GM12865 (cell line): ENCODE data around the gene SFXN3.

ENCODE experiments used
- DNase-seq: peaks from one replicate; pipeline ENCODE4 v3.0.0; 2010; ENCODE audit warnings: low read depth
- H3K4me3 ChIP-seq: 2 replicates; pipeline ENCODE4 v1.5.1; 2011; ENCODE audit warnings: mild to moderate bottlenecking, low read depth, low read length, control low read depth
- TF ChIP-seq, protein P1 (sequence below): IDR thresholded peaks from 2 replicates; pipeline ENCODE4 v1.5.1; 2011; ENCODE audit warnings: low read length, control low read depth, low read depth, inconsistent platforms; ENCODE audit not compliant: insufficient read depth; ENCODE audit errors: missing control alignments

Gene SFXN3

DNA sequence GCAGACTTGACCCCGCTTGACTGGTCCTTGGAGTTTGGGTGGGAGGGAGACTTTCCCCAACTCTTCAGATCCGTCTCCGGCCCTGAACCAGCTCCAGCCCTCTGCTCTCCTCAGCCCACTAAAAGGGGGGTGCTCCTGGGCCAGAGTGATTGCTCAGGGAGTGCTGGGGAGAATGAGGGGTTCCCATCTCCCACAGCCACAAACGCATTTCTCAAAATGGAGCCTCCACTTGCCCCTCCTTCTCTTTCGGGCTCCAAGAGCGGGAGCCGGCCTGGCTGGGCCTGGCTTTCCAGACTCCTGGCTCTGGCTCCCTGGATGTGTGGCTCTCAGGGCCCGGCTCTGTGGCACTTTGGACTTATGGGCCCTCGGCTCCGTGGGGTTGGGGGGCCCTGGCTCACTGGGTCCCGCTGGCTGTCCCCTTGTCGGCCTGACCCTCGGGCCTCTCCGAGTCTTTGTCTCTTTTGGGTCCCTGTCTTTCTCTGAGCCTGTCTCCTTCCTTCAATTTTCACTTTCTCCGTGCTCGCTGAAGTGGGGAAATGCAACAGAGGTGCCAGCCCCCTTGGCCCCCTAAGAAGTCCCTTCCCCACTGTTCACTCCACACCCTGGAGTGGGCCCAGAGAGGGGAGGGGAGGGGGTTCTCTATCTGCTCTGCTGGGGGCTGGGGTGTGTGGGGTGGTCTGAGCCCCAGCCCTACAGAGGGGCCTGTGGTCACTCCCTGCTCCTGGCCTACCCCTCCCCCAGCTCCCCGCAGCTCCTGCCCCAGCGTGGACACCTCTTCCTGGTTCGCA is 30.7 kb upstream of the SFXN3 start:
- no peak for DNase-seq
- TF ChIP-seq, protein P1, sequence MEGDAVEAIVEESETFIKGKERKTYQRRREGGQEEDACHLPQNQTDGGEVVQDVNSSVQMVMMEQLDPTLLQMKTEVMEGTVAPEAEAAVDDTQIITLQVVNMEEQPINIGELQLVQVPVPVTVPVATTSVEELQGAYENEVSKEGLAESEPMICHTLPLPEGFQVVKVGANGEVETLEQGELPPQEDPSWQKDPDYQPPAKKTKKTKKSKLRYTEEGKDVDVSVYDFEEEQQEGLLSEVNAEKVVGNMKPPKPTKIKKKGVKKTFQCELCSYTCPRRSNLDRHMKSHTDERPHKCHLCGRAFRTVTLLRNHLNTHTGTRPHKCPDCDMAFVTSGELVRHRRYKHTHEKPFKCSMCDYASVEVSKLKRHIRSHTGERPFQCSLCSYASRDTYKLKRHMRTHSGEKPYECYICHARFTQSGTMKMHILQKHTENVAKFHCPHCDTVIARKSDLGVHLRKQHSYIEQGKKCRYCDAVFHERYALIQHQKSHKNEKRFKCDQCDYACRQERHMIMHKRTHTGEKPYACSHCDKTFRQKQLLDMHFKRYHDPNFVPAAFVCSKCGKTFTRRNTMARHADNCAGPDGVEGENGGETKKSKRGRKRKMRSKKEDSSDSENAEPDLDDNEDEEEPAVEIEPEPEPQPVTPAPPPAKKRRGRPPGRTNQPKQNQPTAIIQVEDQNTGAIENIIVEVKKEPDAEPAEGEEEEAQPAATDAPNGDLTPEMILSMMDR, result no peak

GRCh38 chr10:101000915-101001658 is 29.9 kb upstream of the SFXN3 start:
- no peak overlapping the region for H3K4me3 ChIP-seq
- no peak for DNase-seq
- TF ChIP-seq, protein P1, result no peak

More for the DNA sequence above, 30.7 kb upstream of the SFXN3 start:
- peak overlapping the region; percentile 40 for H3K4me3 ChIP-seq

DNA sequence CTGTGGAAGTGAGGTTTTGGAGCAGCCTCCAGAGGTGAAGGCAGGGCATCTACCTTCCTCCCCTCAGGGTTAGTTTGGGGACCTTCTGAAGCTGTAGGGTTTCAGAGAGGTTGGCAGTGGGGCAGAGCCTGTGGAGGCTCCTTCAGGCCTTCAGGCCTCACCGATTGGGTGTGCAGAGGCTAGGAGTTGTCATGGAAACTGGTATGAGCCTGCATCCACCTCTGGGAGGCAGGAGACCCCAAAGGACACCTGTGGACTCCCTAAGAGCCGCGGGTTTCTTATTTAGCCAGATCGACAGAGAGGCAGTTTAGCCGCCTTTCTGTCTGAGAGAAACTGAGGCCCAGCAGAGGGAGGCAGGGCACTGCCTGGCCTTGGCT is 29.4 kb upstream of the SFXN3 start:
- no peak overlapping the region for H3K4me3 ChIP-seq
- DNase-seq, result no peak
- TF ChIP-seq, protein P1, result no peak

- no peak overlapping the region for H3K4me3 ChIP-seq
Observed at GRCh38 chr10:101002456-101002855, 28.6 kb upstream of the SFXN3 start.

GRCh38 chr10:101003639-101004206 is 27.3 kb upstream of the SFXN3 start:
- no peak for DNase-seq
- H3K4me3 ChIP-seq, result no peak overlapping the region
- TF ChIP-seq, protein P1, result no peak

More at GRCh38 chr10:101002456-101002855, 28.6 kb upstream of the SFXN3 start:
- TF ChIP-seq, protein P1, result no peak
- DNase-seq, result no peak

GRCh38 chr10:101005361-101005760 is 25.7 kb upstream of the SFXN3 start:
- DNase-seq, result no peak
- TF ChIP-seq, protein P1, result no peak
- H3K4me3 ChIP-seq, result no peak overlapping the region
